A549 treated with AZD9567 at 1 μM for 4 hours (cell line): ENCODE data around the gene EIF2B2. TPM values are rescaled to one million over a fixed set of nuclear protein-coding genes. Genes with fewer than 3 reads are reported as not detected.

Experiments
- total RNA-seq: library from RNA; stranded (reverse); fragments of 200-300 nt; extraction: Qiagen RNA extraction; gene quantifications from 5 replicates; pipeline ENCODE4 v1.2.3, GENCODE V29; 2022; ENCODE audit not compliant: insufficient read depth

The EIF2B2 gene
- total RNA-seq = 81.7 to 98.3 TPM (median 84.0 TPM) in 5 replicates

DNA sequence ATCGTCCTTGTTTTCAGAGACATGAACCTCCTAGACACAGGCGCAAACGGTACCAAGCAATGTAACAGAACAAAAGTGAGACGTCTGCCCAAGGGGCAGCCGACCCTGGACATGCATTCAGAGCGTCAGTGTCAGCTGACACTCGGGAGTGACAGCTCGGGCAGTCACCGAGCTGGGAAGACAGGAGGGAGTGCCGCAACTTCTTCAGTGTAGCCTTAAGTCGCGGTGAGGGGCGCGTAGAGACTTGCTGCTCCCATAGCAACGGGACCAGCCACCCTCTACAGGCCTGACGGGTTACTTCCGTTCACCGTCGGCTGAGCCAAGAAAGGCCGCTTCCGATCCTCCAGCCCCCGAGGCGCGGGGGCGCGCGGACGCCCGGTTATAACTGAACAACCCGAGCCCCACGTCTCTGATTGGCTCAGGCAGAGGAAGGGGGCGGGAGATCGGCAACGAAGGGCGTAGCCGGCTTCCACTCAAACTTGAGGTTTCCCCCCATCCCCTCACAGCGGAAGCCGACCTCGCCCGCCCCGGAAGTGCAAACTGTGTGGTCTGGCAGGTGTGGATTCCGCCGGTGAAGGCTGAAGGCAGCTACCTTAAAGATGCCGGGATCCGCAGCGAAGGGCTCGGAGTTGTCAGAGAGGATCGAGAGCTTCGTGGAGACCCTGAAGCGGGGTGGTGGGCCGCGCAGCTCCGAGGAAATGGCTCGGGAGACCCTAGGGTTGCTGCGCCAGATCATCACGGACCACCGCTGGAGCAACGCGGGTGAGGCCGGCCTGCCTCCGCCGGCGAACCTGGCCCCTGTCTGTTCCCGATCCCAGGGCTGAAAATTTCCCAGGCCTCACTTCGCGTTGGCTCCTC, at the start of gene EIF2B2:
EIF2B2 (plus strand) TSS at position 530 of the 858 bp plus-strand sequence; CDS start at position 600, 70 bp downstream.

DNA sequence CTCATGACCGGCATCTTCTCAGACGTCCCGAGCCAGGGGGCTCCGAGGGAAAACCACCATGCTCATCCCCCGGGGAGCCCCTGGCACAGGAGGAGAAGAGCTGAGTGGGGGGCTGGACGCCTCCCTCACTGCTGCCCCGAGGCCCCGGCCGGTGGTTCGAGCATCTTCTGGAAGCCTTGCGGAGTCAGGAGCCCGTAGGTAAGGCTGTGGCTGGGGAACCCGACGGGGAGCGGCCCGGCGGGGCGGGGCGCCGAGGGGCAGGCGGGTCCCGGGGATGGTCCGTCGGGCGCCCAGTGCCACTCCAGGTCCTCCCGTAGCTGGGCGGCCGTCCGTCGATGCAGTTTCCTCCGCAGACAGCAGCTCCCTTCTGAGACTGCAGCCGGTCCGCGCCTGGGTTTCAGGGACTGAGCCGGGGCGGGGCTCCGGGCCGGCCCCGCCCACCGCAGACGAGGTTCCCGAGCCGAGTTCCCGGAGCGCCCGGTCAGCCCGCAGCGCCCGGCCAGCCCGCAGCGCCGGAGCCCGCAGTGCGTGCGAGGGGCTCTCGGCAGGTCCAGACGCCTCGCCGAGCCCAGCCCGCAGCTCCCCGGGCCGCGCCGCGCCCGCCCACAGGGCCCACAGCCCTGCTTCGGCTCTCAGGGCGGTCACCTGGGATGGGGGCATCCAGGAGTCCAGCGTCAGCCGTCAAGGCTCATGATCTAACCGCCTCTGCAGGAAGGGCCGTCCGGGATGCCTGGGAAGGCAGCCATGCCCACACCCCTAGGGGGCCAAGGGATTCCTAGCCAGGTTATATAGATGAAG, 47.3 kb upstream of the EIF2B2 start, which contains the start of gene PGF:
PGF (minus strand) TSS at position 369 of the 798 bp plus-strand sequence; CDS start at position 14, 355 bp downstream.

DNA sequence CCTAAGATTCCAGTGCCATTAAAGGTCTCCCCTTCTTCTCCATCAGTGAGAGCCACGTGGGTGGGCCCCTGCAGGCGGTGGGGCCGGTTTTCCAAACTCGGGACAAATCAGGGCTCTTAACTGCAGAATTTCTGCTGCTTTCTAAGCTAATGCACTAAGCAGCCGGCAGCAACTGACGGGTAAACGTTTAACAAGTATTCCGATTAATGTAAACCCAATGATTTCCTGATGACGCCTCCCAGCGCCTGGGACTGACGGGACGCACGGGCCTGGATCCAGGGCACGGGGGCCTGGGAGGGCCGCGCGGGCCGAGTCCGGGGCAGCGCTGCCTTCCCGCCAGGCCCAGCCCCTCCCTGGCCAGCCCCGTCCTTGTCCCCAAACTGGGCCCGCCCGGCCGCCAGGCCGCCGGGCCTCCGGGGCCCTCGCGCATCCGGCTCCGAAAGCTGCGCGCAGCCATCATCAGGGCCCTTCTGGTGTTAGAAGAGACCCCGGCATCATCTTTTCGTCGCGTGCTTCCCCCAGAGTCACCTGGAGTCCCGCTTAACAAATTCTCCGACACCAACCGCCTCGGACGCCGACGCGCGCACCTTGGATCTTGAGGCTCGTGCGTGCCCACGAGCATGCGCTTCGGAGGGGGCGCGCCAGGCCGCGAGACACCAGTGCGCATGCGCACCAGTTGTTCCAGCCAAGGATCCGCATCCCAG, 48.3 kb downstream of the EIF2B2 start, which contains the start of gene MLH3:
MLH3 (minus strand) TSS at position 616 of the 704 bp plus-strand sequence. CDS start 1,812 bp downstream, outside the sequence.

Other genes with a start within 250 kb of the EIF2B2 start
- 34.0 to 39.0 TPM (median 35.8 TPM) in 5 replicates for gene YLPM1, start 239.6 kb upstream of the EIF2B2 start, total RNA-seq
- not detected in 5 replicates for gene PROX2, start 126.8 kb upstream of the EIF2B2 start, total RNA-seq
- 100 to 126 TPM (median 102 TPM) in 5 replicates for gene DLST, start 121.0 kb upstream of the EIF2B2 start, total RNA-seq
- 0.38 to 0.51 TPM (median 0.40 TPM) in 4 of 5 replicates, not detected in the other for gene RPS6KL1, start 79.7 kb upstream of the EIF2B2 start, total RNA-seq
- 3.0 to 5.3 TPM (median 4.1 TPM) in 5 replicates for gene PGF, start 47.3 kb upstream of the EIF2B2 start, total RNA-seq
- 15.9 to 22.1 TPM (median 18.5 TPM) in 5 replicates for gene MLH3, start 48.5 kb downstream of the EIF2B2 start, total RNA-seq
- 21.9 to 27.6 TPM (median 26.0 TPM) in 5 replicates for gene ACYP1, start 61.1 kb downstream of the EIF2B2 start, total RNA-seq
- gene ZC2HC1C, start 66.7 kb downstream of the EIF2B2 start, total RNA-seq = 2.6 to 6.9 TPM (median 3.6 TPM) in 5 replicates
- gene NEK9, start 124.1 kb downstream of the EIF2B2 start, total RNA-seq = 28.5 to 37.9 TPM (median 35.4 TPM) in 5 replicates
- gene TMED10, start 173.7 kb downstream of the EIF2B2 start, total RNA-seq = 217 to 280 TPM (median 272 TPM) in 5 replicates